HG02943 (cell line): ENCODE results near the gene PALM2AKAP2.

ENCODE experiments used
- ATAC-seq: cut with Tn5 transposase; IDR thresholded peaks from one replicate; pipeline ENCODE4 v1.9.1; 2021; ENCODE audit warnings: mild to moderate bottlenecking, low read depth, moderate library complexity; ENCODE audit not compliant: unreplicated experiment

Gene PALM2AKAP2

DNA sequence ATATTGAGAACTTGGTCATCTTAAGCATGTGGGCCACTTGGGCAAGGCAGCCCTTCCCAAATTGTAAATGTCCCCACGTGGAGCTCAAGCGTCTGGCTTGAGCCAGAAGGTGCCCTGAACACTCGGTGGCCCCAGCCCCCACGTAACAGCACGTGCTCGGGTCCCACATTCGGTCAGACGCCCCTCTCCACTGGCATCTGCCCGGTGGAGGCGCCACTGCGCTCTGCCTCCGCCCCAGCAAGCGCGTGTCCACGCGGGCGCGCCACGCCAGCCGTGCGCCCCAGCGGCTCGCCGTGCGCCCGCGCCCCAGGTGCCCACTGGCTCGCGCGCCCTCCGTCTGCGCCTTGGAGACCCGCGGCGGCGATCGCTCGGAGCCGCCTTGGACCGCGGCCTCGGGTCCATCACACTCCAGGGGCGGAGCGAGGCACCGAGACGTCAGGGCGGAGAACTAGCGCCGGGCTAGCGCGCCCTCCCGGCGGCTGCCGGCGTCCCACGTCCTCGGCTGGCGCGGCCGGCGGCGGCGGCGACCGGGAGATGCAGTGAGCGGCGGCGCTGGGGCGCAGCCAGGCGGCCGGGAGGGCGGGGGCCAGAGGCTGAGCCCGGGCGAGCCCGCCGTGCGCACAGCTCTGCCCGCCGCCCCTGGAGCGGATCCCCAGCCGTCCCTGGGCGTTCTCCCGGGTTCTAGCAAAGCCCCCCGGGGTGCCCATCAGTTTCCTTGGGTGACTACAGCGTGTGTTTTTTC is at the start of gene PALM2AKAP2:
TSS of gene PALM2AKAP2 (plus strand) at position 488 of the 742 bp plus-strand sequence. CDS start 291 bp downstream, outside the sequence.
- ATAC-seq, result no peak

DNA sequence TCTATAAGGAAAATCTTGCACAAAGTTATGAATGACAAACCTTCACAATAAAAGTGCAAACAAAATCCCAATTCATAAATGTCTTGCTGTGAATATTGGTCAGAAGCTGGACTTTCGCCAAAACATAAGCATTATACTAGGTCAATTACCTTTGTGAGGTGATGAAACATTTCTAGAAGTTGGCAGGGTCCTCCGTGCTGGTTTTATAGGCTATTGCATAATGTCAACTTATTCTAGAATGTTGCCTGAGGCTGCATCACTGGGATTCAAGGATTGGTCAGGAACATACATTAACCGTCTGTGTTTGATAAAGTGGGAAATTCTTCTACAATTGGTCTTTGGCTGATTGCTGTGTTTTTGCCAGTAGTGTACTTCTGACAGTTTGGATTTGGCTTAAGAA is 49.8 kb upstream of the PALM2AKAP2 start:
- no peak for ATAC-seq

DNA sequence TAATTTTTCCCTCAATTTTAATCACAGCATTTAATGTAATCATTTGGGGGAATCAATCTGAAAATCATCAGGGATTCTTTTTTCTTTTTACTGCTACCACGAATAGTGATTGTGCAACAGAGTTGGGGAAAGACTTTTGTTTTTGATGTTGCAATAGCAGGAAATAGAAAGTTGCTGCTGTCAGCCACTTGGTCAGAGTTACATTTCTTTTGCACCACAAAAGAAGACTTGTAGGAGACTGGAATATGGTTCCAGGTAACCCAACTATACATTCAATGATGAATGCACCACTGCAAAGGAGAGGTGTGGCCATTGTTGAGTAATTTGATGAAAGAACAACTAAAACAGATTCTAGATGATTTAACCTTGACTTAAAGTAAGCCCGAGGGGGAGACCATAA is 46.3 kb upstream of the PALM2AKAP2 start:
- no peak for ATAC-seq

DNA sequence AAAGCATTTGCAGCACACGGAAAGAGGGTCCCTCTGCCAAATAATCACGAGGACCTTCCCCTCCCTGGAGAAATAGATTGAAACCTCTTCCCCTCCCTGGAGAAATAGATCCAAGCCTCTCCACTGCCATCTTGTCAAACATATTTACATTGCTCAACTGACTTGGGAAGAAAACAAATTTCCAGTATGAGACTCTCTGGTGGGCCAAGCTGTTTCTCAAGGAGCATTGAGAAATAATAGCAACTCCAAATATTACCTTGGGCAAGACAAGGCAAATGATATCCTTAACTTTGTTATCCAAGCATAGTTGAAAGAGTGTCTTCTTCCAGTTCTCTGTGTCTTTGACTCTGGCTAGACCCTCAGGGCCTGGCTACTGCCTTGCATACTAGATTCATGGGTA is 45.2 kb upstream of the PALM2AKAP2 start:
- ATAC-seq, result no peak

DNA sequence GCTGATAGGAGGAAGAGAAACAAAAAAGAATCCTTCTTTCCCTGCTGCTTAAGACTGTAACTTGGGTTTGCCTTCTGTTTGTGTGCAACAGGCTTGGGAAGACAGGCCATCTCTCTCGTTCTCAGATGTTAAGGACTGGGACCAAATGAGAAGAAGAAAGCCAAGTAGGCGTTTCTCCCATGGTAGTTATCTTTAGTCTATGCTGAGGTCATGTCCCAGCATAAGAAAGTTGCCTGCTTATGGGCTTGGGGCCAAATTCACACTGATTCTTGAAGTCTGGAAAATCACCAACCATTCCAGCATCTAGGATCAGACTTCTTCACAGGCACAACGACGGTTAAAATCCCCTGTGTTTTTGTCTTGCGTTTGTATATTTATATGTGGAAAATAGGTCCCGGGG is 44.2 kb upstream of the PALM2AKAP2 start:
- no peak for ATAC-seq

DNA sequence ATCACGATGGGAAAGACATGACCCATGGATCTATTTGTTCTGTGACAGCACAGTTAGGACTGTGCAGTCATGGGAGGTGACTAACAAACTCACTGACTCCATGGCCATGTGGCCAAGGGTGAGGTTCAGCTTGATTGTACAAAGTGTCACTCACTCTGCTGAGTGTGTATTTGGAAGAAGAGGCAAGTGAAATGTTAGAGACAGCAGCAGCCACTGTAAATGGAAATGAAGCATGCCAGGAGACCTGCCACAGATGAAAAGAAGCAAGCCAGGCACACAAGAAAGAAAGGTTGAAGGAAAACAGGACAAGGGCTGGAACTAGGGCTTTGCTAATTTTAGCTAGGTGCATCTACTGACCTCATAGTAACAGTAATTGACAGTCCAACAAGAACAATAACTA is 42.7 kb upstream of the PALM2AKAP2 start:
- ATAC-seq, result no peak

DNA sequence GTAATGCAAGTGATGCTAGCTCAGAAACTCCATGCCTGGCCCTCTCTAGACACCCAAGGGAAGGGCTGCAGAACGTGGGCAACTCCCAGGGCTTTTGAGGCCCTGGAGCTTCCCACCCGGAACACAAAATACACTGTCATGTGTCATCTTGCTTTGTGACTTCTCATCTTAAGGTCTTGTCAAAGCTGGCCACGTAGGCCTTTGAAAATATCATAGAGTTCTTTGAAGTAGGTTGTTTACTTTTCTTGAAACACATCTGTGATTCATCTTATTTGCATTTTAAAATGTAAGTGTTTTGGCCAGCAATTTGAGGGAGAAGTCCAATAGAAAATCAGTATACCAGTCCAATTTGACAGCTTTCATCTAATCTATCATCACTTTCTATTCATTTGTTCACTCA is 40.2 kb upstream of the PALM2AKAP2 start:
- no peak for ATAC-seq

DNA sequence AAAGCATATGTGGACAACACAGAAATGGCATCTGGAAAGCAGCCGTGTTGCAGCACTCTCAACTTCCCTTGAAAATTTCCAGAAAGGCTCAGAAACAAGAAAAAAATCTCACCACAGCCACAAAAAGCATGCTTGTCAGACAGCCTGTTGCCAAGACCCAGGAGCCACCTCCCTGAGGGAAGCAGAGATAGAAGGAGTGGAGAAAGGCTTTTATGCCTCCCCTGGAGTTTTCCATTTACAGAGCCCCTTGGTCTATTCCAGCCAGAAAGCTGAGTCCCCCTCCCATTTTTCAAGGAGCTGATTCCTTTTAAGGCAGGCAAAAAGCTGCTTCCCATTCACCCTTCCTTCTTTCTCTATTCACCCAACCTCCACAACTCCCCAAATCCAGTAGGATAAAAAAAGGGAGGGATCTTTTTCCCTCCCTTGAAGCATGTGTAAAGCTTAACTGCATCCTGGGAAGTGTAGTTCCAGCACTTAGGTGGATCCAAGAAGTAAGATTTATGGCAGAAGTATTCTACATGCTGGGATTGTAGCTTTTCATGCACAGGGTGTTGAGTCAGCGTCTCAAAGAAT is 37.1 kb upstream of the PALM2AKAP2 start:
- ATAC-seq, result no peak

DNA sequence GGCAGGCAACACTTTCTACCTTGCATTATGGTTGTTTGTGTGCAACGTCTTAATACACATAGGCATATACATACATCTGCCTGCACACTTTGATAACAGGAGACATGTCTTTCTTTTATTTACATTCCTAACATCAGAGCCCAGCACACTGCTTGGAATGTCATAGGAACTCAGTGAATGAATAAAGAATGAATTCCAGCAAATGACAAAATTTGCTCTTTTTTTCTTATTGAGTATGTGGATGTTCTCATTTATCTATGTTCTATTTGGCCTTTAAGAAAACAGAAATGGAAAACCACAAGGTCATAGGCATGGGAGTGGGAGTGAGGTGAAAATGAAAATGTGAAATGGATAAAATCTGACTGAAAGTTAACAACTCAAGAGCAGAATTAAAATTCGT is 36.3 kb upstream of the PALM2AKAP2 start:
- no peak for ATAC-seq

DNA sequence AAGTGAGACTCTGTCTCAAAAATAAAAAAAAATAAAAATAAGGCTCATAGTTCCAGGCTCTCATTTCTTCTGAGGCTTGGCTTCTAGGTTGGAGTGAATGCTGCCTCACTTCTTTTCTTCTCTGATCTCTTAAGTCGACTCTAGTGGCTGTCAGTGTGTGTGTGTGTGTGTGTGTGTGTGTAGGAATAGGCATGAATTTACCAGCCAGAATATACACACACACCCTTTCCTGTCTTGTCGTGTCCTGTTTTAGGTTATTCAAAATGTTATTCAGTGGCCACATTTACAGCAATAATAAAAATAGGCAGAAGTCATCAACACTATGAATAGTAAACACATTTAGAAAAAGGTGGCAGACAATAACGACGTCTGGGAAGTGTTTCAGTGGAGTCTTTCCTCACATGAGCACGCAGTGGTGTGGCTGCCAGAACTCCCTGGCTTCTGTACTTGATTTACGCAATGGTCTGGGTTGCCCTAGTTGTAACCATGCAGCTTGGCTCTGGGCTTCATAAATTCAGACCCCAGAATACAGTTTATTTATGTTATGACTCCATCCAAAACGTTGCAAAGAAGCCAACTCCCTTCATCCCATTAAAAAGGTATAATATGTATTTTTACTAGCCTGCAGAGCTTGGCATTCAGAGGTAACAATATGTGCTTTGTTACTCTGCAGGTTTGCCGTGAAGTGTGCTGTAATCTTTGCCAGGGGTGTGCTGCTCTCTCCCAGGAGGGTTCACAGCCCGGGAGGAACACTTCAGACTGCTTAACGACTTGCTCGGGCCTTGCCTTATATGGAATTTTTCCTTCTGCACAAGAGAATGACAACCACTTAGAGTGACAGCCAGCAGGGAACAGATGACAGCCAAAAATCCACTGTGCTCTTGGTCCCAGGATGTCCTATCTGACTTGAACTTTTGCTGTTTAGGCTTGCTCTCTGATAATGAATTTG is 34.4 kb upstream of the PALM2AKAP2 start:
- no peak for ATAC-seq

DNA sequence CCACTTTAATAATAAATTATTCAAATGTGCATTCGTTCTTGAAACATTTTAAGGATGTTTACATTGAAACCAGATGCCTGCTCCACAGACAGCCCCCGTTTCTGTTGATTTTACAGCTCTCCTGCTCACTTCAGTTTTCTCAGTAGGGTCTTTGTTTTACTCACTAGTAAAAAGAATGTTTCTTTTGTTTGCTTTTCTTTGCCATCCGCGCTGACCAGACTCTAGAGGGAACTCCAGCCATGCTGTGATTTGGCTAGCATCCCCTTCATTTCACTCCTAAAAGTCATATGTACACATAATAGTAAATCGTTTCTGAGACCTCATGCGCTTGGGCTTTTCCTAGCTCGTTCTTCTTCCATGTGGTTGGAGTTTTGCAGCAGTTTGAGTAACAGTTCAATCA is 28.7 kb upstream of the PALM2AKAP2 start:
- ATAC-seq, result no peak

DNA sequence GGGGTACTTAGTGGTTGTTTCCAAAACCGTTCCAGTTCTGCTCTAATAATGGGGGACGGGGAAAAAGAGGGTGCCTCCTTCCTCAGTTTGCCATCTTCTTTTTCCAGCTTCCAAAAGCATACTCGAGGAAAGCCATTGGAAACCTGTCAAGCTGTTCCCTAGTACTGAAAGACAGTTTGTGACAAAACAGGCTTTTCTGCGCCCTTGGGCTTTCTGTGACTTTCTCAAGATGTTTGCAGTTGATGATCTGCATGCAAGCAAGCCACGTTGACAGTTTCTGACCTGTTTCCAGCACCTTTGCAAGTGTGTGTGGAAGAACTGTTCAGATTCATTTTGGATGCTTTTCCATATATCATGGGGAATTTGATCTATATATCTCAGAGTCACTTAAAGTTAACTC is 26.7 kb upstream of the PALM2AKAP2 start:
- ATAC-seq, result no peak

DNA sequence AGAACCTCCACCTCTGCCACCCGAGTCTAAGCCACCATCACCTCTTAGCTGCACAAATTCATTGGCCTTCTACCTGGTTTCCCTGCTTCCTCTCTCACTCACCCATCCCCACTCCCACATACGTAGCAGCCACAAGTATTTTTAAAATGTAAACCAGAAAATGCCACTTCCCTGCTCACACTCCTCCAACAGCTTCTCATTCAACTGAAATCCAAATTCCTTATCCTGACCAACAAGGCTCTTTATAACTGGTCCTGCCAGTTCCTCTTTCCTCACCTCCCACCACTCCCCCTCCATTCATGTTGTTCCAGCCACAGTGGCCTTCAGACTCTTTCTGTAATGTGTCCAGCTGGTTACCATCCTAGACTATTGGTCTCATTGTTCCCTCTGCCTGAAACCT is 25.0 kb upstream of the PALM2AKAP2 start:
- ATAC-seq, result no peak

DNA sequence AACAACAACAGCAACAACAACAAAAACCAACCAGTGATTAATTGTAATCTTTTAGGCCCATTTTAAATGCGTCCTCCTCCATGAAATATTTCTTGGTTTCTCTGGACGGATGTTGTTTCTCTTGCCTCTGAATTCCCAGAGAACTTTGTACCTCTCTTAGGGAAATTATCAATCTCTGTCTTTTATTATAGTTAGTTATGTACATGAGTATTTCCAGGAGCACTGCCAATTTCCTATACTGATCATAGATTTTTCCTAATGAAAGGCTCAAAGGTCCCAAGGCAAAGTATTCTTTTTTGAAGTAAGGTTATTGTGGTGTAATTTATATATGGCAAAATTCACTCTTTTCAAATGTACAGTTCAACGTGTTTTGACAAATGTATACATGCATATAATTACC is 20.4 kb upstream of the PALM2AKAP2 start:
- no peak for ATAC-seq

DNA sequence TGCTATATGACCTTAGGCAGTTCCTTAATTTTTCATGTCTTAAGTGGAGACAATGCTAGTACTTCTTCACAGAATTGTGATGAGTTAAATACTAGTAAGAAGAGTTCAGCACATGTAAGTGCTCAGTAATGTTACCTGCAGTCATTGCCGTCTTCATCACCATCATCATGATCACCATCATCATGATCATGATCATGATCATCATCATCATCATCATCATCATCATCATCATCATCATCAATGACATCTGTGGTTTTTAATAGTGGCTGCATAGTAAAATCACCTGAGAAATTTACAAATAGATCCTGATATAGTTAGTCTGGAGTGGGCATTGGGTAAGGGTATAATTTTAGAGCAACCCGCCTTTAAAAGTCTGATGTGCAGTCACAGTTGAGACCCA is 14.7 kb upstream of the PALM2AKAP2 start:
- ATAC-seq, result no peak

DNA sequence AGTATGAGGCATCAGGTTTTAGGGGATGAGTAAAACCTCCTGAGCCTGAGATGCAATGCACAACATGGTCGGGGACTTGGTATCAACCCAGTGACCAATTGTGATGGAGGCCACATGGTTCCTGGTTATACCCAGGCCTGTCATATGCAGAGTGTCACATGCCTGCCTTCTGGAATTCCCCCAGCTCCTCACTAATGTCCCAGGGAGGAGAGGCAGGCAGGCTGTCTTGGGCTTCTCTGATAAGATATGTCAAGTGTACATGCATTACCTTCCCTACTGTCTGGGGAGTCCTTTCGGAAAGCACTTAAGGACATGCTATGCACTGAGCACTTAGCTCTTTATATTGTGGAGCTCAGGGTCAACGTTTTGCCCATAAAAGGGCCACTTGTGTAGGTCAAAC is 14.2 kb upstream of the PALM2AKAP2 start:
- ATAC-seq, result no peak

DNA sequence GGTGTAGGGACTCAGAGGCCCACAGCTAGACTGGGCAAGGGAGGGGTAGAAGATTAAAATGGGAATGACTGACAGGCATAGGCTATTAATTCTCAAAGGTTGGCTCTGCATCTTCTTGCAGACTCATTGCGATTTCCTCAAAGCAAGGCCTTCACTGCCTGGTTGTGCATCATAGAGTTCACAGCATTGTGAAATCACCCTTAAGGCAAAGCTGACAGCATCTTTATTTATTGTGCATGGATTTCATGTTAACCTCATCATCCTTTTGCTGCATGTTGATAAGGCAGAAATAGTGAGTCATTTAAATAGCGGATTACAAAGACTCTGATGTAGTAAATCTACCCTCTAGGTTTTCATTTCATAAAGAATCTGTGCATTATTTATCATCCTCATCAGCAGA is 13.6 kb upstream of the PALM2AKAP2 start:
- ATAC-seq, result no peak

DNA sequence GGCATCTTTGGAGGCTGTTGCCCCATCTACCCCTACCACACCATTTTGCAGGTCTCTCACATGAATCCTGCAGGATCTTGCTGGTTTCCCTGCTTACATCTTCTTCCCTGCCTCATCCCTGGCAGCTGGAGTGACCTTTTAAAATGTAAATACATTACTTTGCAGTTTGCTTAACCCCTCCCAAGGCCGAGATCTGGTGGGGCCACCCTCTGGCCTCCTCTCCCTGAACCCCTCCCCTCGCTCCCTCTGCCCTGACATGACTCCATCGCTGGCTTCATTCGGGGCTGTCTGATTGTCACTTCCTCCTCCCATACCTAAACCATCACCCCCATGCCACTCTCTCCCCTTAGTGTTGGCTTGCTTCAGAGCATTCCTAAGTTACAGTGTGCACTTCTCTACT is 12.6 kb upstream of the PALM2AKAP2 start:
- no peak for ATAC-seq

DNA sequence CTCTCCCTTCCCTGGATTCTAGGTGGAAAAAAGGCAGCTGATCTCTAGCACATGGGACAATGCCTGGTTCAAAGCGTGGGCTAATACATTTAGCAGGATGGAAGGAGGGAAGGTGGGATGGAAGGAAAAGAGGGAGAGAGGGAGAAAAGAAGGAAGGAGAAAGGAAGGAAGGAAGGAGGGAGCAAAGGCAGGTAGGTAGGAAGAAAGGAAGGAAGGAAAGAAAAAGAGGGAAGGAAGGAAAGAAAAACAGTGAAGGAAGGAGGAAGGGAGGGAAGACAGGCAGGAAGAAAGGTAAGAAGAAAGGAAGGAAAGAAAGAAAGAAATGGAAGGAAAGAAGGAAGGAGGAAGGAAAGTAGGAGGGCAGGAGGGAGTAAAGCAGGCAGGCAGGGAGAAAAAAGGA is 12.2 kb upstream of the PALM2AKAP2 start:
- ATAC-seq, result no peak

DNA sequence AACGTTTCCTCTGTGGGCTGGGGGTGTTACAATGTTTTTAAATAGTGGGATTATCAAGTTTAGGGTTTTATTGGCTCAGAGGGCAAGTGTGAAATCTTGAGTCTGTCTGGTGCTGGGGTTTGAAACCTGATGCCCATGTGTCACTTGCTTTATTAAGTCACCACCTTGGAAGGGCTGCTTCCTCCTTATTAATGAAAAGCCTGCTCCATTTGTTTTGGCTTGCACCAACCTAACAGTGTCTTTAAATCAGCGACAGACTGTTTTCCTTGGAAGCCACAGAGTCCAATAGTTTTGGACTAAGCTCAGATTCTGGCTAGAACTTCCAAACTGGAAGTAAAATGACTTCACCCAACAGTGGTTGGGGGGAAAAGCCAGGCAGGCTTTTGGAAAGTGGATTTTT is 10.7 kb upstream of the PALM2AKAP2 start:
- ATAC-seq, result no peak

DNA sequence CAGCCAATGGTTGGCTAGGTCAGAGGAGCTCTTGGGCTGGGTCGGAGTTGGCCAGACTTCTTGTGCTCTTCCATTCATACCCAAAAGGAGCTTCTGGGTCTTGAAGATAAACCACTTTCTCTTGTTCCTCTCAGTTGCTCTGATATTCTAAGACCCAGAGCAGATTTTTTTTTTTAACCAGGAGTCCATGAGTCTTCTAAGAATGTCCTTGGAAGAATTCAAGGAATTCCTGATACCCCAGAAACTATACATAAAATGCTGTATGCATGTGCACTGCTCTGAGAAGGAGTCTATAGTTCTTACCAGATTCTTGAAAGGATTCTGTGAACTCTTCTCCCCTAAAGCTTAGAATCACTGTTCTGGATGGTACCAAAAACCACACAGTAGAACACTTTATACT is 9.9 kb upstream of the PALM2AKAP2 start:
- no peak for ATAC-seq
